ENCODE measurements around the gene TMUB2. TPM values are rescaled to one million over a fixed set of nuclear protein-coding genes. Genes with fewer than 3 reads are reported as not detected.

The TMUB2 gene
- total RNA-seq, 2 experiments from 2014 or later, result 33.3 to 34.8 TPM

- Histone ChIP-seq H3K4me1 (ENCODE audit: insufficient read depth, low read length) (peaks cover 44% of the 10 kb centered on the region), H3K27me3 (ENCODE audit: control insufficient read depth in 1 of 2, insufficient read depth in 2 of 2, low read length in 2 of 2) (no peaks in the 10 kb centered on the region), H3K27ac (ENCODE audit: low read depth in 1 of 2, low read length in 2 of 2) (peak overlapping the region; percentile 73 to 91), H3K9me3 (ENCODE audit: control insufficient read depth in 1 of 2, insufficient read depth in 1 of 2, low read length in 2 of 2) (no peaks in the 10 kb centered on the region), H3K4me3 (ENCODE audit: low read length) (peak overlapping the region; percentile 86), H3K36me3 (ENCODE audit: insufficient read depth, low read length) (peaks cover 9% of the 10 kb centered on the region)
- peak; percentile 28 for ATAC-seq (ENCODE audit: poor library complexity)
- DNase-seq, result peak in 13 of 14 experiments; percentile 26 to 85 (median 59)
- Mint-ChIP-seq H3K4me3 (peak overlapping the region; percentile 97), H3K9me3 (no peaks in the 10 kb centered on the region), H3K36me3 (ENCODE audit: low read depth) (peaks cover 46% of the 10 kb centered on the region), H3K4me1 (ENCODE audit: low read depth) (peaks cover 39% of the 10 kb centered on the region), H3K27ac (peak overlapping the region; percentile 92), H3K27me3 (no peaks in the 10 kb centered on the region)
- intact Hi-C loops (cut with DNase I, micrococcal nuclease), result loop anchor here in 1 of 2 experiments (2.0 kb wide), 2 partner anchors 28 to 104 kb away; partner anchors contain the start of gene SLC25A39
- POLR2A ChIA-PET, result interaction anchor here (0.7 to 10.5 kb wide), 28 partner anchors 9 to 1006 kb away, joined by 3 to 181 read pairs (median 7); partner anchors contain the start of genes ATXN7L3, GRN, HDAC5 and HEXIM1
- TF ChIP-seq CTCF (IDR thresholded peaks at IDR 0.05), result no peak
- CTCF ChIA-PET, result interaction anchor here (0.6 to 2.5 kb wide), 12 partner anchors 10 to 125 kb away, joined by 3 to 33 read pairs (median 4); partner anchors contain the start of genes GRN and TMUB2
Measured at GRCh38 chr17:44220213-44221083, 33.7 kb downstream of the TMUB2 start.

- Histone ChIP-seq H3K27ac (ENCODE audit: low read depth in 1 of 2, low read length in 2 of 2) (peak overlapping the region; percentile 49 to 91), H3K9me3 (ENCODE audit: control insufficient read depth in 1 of 2, insufficient read depth in 1 of 2, low read length in 2 of 2) (no peaks in the 10 kb centered on the region), H3K4me1 (ENCODE audit: insufficient read depth, low read length) (peaks cover 36% of the 10 kb centered on the region), H3K27me3 (ENCODE audit: control insufficient read depth in 1 of 2, insufficient read depth in 2 of 2, low read length in 2 of 2) (no peaks in the 10 kb centered on the region), H3K4me3 (ENCODE audit: low read length) (peak overlapping the region; percentile 86), H3K36me3 (ENCODE audit: insufficient read depth, low read length) (peaks cover 2% of the 10 kb centered on the region)
- DNase-seq (peak in 13 of 14 experiments; percentile 45 to 86 (median 61)), ATAC-seq (ENCODE audit: poor library complexity) (peak; percentile 14)
- Mint-ChIP-seq H3K36me3 (ENCODE audit: low read depth) (peaks cover 38% of the 10 kb centered on the region), H3K4me3 (peak overlapping the region; percentile 95), H3K27ac (peak overlapping the region; percentile 92), H3K4me1 (ENCODE audit: low read depth) (peaks cover 31% of the 10 kb centered on the region), H3K27me3 (no peaks in the 10 kb centered on the region), H3K9me3 (no peaks in the 10 kb centered on the region)
- intact Hi-C loops (cut with DNase I, micrococcal nuclease), result loop anchor here in 1 of 2 experiments (2.0 kb wide), 2 partner anchors 28 to 104 kb away; partner anchors contain the start of gene SLC25A39
- ChIA-PET POLR2A (interaction anchor here (0.6 to 10.5 kb wide), 26 partner anchors 9 to 1005 kb away, joined by 3 to 181 read pairs (median 8); partner anchors contain the start of genes ATXN7L3, GRN, HDAC5 and HEXIM1), CTCF (interaction anchor here (0.5 to 2.5 kb wide), 11 partner anchors 11 to 249 kb away, joined by 3 to 33 read pairs (median 5); partner anchors contain the start of gene HDAC5)
- TF ChIP-seq CTCF (IDR thresholded peaks at IDR 0.05), result no peak
Measured at GRCh38 chr17:44221084-44221861, 34.5 kb downstream of the TMUB2 start.

- POLR2A ChIA-PET, result interaction anchor here (0.6 to 10.5 kb wide), 22 partner anchors 9 to 1004 kb away, joined by 3 to 181 read pairs (median 10); partner anchors contain the start of genes ATXN7L3, GRN, HEXIM1 and HEXIM2
- Histone ChIP-seq H3K27me3 (ENCODE audit: control insufficient read depth in 1 of 2, insufficient read depth in 2 of 2, low read length in 2 of 2) (no peaks in the 10 kb centered on the region), H3K4me1 (ENCODE audit: insufficient read depth, low read length) (peaks cover 31% of the 10 kb centered on the region), H3K4me3 (ENCODE audit: low read length) (peak overlapping the region; percentile 86), H3K27ac (ENCODE audit: low read depth in 1 of 2, low read length in 2 of 2) (peak overlapping the region; percentile 43 to 91), H3K9me3 (ENCODE audit: control insufficient read depth in 1 of 2, insufficient read depth in 1 of 2, low read length in 2 of 2) (no peaks in the 10 kb centered on the region), H3K36me3 (ENCODE audit: insufficient read depth, low read length) (no peaks in the 10 kb centered on the region)
- Mint-ChIP-seq H3K27me3 (no peaks in the 10 kb centered on the region), H3K36me3 (ENCODE audit: low read depth) (peaks cover 33% of the 10 kb centered on the region), H3K9me3 (no peaks in the 10 kb centered on the region), H3K4me1 (ENCODE audit: low read depth) (peaks cover 26% of the 10 kb centered on the region), H3K4me3 (peak overlapping the region; percentile 95), H3K27ac (peak overlapping the region; percentile 92)
- CTCF ChIA-PET, result interaction anchor here (0.5 to 2.5 kb wide), 10 partner anchors 12 to 249 kb away, joined by 3 to 33 read pairs (median 5); partner anchors contain the start of gene HDAC5
- intact Hi-C loops (cut with DNase I, micrococcal nuclease), result loop anchor here in 1 of 2 experiments (2.0 kb wide), 2 partner anchors 27 to 103 kb away; partner anchors contain the start of gene SLC25A39
- DNase-seq (no peak), ATAC-seq (ENCODE audit: poor library complexity) (no peak)
- no peak for TF ChIP-seq CTCF (IDR thresholded peaks at IDR 0.05)
Measured at GRCh38 chr17:44221862-44222111, 35.0 kb downstream of the TMUB2 start.

Measured in CD4-positive, alpha-beta T cell (primary cell).